Middle frontal gyrus (tissue), 1 donor: Measurements from ENCODE around the gene POLR2L.
A peak's percentile ranks its signal among the peaks of the same experiment; 100 is the strongest.

ENCODE experiments used
- DNase-seq: peaks from one replicate; pipeline ENCODE4 v3.0.0-alpha.2; 2015; ENCODE audit warnings: low spot score; ENCODE audit errors: extremely low spot score

The POLR2L gene

DNA sequence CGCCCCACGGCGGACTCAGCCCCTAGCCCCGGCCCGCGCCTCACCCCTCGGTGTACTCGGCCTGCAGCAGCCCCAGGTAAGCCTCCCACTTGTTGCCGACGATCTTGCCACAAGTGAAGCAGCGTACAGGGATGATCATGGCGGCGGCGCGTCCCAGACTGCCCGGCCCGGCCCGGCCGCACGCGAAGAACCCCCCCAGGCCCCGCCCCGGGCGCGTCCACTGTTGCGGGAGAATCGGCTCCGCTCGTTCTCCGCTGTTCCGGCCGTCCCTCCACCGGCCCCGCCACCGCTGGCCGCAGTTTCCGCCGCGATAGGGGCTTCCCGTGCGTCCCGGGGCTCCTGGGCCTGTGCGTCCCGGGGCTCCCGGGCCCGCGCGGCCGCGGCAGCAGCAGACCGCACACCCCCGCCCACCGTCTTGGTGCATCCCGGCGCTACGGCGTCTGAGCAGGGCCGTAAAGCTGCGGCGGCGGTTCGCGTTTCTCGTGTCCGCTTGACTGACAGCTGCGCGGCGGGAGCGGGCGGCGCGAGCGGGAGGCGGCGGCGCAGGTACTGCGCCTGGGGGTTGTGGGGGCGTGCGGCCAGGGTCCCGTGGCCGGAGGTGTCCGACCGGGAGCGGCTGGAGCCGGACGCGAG is at the start of gene POLR2L, which contains the start of gene TSPAN4:
Gene POLR2L, minus strand, starts transcription at position 160 of the 633 bp plus-strand sequence. Its CDS starts 21 bp downstream, at position 139.
Gene TSPAN4, plus strand, starts transcription at position 483 of the 633 bp plus-strand sequence. CDS start 7,453 bp downstream, outside the sequence.
- DNase-seq = peak; percentile 69

GRCh38 chr11:890794-891540 is 48.6 kb upstream of the POLR2L start:
- no peak for DNase-seq

- no peak for DNase-seq
These were observed 47.6 kb upstream of the POLR2L start for GRCh38 chr11:889687-890475.

- DNase-seq = no peak
These were observed 46.9 kb upstream of the POLR2L start for GRCh38 chr11:889257-889656.

DNA sequence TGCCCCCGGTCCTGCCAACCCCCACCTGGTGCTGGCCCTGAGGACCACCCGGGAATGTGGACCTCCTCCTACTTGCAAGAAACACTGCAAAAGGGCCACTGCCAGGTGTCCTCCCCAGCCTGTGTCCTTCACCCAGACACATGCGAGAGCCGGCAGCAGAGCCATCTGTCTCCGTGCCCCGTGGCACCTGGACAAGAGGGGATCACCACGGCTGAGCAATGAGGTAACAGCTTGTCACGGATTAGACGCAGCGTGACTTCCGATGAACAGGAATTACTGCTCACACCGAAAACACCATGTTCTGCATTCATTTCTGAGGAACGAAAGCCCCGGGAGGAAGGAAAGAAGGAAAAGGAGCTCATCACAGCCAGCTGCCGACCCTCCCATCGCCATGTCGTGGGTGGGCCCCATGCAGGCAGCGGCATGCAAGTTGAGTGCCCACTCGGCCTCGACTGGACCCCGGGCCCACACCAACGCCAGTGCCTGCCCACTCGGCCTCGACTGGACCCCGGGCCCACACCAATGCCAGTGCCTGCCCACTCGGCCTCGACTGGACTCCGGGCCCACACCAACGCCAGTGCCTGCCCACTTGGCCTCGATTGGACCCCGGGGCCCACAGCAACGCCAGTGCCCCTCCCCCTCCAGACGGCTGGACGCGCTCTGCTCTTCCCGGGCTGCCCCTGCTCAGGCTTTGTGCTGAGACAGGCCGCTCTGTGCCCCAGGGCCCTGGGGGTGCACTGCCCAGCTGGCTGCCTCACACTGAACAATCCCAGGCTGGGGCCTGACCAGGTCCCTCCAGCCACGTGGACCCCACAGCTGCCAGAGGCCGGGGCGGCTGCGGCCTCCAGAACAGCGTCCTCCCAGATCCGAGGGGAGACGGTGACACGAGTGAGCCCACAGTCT is 46.2 kb upstream of the POLR2L start:
- no peak for DNase-seq

DNA sequence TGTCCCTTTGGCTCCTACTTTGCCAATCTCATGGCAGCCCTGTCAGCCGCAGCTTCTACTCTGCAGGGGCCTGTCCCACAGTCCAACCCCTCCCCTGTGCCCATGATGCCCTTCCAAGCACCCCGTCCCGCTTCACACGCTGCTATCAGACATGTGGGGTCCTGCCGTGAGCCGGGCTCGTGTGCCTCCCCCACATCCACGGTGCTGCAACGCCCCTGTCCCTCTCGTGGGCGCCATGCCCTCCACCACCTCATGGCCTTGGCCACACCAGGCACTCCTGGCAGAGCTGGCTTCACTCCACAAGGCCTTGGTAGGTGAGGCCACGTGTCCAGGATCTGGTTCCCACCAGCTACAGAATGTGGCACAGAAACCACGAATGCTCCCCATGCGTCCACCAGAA is 45.3 kb upstream of the POLR2L start:
- no peak for DNase-seq

DNA sequence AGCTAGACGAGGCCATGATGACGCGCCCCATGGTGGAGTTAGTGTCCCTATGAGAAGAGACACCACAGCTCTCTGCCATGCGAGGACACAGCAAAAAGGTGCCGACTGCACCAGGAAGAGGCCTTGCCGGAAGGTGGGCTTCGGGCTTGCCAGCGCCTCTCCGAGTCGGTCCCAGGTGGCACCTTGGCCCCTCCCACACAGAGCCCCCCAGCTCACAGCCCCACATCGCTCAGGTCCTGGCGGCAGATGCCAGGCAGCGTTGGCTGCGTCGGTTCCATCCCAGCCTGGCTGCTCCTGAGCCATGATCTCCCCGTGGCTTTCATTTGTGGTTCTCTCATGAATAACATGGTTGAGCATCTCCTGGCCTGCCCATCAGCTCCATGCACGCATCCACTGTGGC is 44.2 kb upstream of the POLR2L start:
- DNase-seq = no peak

DNA sequence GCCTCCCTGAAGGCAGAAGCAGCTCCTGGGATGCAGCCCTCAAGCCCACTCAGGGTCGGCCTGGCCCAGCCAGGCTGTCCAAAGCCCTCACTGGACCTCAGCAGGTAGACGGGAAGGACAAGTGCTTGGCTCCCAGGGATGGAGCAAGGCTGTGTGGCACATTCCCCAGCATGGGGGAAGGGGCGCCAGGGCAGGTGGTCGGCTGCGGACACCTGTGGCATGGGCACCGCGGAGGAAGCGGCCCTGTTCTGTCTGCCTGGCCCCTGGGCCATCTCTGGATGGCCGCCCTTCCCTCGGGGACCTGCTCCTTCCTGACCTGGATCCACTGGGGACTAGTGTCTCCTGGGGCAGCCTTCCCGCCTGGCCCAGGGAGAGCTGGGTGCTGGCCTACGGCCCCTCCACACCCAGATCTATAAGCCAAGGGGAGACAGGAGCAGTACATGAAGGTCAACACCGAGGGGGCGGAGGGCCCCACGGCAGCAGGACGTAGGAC is 42.3 kb upstream of the POLR2L start:
- no peak for DNase-seq

DNA sequence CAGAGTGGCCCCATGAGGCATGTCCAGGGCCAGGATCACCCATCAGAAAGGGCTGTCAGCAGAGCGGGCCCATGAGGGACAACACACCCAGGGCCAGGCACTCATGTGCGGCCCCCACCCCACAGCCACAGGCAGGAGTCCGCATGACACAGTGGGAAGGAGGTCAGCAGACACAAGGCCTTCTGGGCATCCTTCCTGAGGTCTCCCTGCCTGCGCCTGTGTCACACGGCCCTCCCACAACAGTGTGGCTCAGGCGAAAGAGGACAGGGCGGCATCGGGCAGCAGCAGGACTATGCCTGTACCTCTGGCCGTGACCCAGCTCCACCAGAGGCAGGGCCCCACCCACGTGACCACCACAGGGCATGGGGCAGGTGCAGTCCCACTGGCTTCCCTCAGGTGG is 41.2 kb upstream of the POLR2L start:
- DNase-seq = no peak

GRCh38 chr11:882596-882995 is 40.3 kb upstream of the POLR2L start:
- no peak for DNase-seq

DNA sequence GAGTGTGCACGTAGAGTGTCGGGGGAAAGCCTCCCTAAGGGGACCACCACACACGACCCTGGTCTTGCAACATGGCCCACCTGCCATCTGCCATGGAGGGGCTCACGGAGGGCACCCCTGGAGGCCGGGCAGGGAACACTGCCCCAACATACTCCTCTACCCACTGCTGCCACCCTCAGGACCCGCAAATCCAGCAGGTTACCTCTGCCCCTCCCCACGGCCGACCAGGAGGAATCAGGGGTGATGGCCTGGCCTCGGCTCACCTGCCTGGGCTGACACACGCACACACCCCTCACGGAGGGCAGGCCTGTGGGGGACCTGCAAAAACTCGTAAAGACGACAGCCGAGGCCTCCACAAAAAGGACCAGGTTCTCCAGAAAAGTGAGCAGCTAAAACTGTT is 38.1 kb upstream of the POLR2L start:
- no peak for DNase-seq

DNA sequence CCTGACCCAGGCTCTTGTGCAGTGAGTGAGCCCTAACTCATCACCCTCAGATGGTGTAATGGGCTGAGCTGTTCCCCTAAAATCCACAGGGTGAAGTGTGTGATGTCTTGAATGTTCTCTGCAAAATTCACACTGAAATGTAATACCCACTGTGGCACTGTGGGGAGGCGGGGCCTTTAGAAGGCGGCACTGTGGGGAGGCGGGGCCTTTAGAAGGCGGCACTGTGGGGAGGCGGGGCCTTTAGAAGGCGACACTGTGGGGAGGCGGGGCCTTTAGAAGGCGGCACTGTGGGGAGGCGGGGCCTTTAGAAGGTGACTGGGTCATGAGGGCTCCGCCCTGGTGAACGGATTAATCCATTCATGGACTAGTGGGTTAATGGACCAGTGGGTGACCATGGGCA is 35.2 kb upstream of the POLR2L start:
- DNase-seq = no peak

DNA sequence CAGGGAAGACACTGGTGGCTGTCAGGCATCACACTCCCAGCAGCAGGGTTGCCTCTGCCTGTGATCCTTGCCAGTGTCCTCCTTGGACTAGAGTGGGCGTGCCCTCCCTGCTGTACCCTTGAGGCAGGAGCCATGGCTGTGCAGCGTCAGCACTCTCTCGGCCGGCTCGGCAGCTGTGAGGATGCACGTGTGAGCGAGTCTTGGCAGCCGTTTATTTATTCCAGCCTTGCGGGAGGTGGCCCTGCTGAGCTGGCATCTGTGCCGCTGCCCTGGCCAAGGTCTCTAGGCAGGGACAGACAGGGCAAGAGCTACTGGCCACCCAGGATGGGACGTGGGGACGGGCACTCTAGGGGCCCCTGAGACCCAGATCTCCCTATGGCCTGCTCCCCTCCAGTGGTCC is 34.2 kb upstream of the POLR2L start:
- DNase-seq = no peak

DNA sequence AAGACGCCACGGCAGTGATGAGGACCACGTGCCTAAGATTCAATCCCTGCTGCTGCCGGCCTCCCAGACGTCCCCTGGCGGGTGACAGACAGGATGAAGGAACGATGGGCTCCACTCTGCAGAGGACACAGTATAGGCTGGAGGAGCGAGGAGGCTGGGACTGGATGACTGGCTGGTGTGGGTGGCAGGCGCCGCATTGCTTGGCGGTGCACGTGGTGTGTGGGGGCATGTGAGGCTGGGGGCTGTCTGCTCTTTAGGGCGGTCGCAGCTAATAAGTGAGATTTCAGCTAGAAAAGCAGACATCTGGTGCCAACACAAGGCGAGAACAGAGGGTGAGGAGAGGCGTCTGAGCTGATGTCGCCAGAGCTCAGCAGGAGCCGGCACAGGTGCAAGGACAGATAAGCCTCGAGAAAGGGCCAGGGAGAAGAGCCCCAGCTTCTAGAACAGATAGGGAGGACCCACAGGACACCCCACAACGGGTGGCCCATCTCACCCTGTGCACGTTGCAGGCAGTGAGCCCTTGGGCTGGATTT is 33.5 kb upstream of the POLR2L start:
- no peak for DNase-seq

DNA sequence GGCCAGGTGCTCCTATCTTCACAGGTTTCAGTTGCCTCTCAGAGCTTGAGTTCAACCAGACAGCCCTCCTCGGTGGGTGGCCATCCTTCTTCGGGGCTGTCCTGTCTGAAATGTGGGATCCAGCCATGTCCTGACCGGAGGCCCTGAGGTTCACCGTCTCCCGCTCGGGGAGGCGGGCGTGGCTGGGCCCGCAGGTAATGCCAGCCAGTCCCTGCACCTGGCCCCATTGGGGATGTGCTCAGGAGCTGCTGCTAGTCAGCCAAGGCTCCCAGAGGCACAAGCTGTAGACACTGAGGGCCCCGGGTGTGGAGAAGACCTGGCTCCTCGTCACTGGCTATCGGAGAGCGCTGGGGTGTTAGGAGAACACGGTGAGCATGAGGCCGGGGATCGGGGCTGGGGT is 32.9 kb upstream of the POLR2L start:
- DNase-seq = no peak

GRCh38 chr11:873706-874105 is 31.4 kb upstream of the POLR2L start:
- no peak for DNase-seq

DNA sequence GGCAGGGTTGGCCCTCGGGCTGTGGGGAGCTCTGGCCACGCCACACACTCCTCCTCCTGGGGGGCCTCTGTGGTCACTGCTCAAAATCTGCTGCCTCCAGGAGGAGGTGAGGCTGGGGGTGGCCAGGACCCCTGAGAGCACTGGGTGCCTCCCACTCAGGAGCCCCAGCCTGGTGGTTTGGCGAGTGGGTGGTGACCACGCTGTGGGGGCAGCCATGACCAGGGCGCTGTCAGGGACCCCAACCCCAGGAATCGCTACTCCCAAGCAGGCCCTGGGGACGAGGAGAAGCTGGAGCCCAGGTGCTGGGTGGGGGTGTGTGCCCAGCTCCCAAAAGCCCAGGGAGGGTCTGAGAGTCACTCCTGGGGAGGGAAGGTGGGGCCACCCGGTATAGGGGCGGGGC is 30.5 kb upstream of the POLR2L start:
- DNase-seq = no peak

GRCh38 chr11:871472-871871 is 29.1 kb upstream of the POLR2L start:
- DNase-seq = no peak

DNA sequence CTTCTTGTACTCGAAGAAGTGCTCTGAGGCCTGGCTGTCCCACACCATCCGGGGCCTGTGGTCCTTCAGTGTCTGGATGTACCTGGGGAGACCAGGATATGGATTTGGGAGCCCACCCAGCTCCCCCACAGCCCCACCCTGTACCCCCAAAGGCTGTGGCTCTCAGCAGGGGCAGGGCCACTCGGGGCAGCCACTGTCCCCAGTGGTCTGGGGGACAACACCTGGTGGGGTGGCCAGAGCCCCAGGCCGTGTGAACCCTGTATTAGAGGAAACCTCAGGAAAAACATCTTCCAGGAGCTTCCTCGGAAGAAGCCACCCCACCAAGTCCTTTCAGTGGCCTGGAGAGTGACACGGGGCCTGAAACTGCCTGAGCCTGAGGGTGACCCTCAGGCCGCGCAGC is 28.1 kb upstream of the POLR2L start:
- DNase-seq = no peak

DNA sequence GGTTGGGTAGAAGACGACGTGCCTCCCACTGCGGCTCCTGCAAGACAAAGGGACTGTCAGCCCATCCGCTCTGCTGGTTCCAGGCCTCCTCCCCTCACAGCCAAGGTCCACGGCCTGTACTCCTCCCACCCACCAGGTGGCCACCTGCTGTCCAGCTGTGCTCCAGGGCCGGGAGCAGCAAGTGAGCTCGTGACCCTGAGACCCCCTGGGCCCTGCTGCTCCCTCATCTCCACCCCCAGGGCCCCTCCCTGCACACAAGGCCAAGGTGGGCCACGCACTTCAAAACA is 27.7 kb upstream of the POLR2L start:
- DNase-seq = no peak
